ENCODE results near the gene CNGB1.
"Not testable (repeated sequence)": the region's sequence is repeated elsewhere in the genome, so short reads cannot be mapped to it uniquely, and the experiment has no call there.

The CNGB1 gene

DNA sequence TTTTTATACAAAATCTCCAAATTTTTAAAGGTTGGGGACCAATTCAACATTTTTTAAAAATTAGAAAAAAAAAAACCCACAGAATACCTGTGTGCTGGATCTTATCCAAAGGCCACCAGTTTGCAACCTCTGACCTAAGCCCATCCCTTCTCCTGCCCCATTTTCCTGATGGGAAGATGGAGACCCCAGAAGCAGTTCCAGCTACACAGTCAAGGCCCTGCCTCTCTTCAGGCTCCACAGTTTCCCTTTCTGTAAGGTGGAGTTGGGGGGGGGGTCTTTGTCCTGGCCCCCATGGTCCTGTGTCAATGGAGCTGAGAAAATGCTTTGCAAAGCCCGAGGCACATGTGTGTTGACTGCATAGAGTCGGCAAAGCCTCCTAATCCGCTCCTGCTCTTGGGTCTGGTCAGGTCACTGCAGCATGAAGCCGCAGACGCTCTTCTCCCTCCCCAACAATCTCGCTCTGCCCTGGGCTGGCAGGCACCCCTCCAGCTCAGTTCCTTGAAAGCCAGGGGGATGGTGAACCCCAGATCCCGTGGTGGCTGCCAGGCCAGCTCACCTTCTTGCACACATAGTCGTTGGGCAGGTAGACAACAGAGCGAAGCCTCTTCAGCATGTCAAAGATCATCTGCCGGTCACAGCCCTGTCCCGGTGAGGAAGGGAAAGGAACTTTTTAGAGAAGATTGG is 70.0 kb downstream of the CNGB1 start:
- no peak for DNase-seq

DNA sequence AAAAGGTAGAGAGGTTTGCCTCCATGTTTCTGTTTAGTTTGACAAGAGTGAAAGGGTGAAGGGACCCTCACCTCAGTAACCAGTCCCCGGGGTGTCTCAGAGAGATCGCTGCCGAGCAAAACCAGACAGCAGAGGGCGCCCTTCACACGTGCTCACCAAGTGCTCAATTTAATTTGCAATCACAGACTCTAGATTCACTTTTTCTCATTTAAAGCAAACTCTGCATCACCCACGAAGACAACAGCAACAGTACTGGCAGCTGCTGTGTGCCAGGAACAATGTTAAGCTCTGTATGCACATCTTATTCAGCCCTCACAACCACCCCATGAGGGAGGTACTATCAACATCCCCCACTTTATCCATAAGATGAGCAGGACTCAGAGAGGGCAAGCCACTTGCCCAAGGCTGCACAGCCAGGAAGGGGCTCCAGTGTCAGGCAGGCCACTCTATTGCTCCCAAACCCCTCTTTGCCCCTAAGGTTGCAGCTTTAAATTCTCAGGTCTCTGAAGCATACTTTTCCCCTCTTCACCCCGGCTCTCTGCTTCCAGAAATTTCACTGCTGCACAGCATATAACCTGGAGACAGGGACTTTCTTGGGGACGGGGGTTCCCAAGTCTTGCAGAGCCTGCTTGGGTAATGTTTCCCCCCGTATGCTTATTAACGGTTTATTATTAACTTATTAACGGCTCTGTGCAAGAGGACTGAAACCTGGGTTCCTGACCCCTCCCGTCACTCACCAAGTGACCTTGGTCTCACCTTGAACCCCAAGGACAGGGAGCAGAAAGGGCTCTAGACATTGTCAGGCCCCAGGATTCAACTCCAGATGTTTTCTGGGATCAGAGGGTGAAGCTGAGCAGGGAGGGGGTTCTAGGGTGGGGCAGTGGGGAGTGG is 70.9 kb downstream of the CNGB1 start:
- peak; percentile 79 for DNase-seq

DNA sequence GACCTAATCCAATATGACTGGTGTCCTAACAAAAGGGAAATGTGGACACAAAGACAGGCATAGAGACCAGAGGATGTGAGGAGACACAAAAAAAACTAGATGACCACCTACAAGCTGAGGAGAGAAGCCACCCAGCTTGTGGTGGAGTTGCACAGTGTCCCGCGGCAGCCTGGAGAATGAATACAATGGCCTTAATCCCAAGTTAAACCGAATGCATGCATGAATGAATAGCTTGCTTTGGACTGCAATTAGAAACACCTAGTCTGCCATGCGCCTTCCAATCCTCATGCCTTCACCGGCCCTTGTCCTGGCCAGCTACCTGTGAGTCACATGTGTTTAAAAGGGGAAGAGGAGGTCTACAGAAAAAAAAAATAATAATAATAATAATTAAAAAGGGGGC is 72.0 kb downstream of the CNGB1 start:
- DNase-seq = no peak

DNA sequence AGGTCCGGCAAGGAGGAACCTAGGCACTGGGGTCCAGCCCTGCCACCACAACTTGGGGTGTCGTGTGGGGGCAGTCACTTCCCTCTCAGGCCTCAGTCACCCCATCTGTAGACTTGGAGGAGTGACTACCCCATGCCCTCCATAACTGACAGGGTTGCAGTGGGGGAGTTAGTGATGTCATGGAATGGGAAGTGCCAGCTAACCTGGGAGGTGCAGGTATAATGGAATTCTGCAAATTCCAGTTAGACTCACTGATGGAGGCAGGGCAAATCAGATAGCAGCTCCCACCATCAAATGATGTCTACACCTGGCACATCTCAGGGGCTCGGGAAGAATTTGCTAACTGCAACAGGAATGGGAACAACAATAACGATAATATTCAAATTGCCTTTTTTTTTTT is 72.9 kb downstream of the CNGB1 start:
- no peak for DNase-seq

DNA sequence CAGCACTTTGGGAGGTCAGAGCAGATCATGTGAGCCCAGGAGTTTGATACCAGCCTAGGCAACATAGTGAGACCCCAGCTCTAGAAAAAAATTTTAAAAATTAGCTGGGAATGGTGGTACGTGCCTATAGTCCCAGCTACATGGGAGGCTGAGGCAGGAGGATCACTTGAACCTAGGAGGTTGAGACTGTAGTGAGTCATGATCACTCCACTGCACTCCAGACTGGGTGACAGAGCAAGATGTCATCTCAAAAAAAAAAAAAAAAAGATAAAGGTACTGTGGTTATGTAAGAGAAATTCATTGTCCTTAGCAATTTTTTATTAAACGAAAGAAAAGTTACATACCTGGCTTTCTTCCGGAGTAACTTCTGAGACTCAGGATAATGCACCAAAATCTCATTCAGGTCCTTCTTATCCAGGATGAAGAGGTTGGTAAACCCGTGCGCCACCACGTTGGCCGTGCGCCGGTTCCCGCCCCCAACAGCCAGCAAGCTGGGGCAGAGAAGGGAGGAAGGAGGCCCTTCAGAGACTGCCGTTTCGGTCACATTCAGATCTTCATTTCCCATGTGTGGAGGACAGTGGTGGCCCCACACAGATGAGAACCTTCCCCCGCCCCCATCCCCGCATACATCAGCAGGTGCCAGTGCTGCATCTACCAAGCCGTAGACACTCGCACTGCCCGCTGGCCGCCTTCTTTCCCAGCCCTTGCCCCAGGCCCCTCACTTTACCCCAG is 73.7 kb downstream of the CNGB1 start:
- no peak for DNase-seq

DNA sequence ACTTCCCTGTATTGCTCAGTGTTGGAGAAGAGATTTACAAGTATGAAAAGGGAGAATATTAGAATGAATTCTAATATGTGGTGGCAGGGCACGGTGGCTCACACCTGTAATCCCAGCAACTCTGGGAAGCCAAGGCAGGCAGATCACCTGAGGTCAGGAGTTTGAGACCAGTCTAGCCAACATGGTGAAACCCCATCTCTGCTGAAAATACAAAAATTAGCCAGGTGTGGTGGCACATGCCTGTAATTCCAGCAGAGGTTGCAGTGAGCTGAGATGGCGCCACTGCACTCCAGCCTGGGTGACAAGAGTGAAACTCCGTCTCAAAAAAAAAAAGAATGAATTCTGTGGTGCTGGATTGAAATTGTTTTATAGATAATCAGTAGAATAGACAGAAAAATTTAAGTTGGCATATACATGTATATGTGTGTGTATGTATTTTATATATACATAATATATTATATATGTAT is 75.8 kb downstream of the CNGB1 start:
- DNase-seq = not testable (repeated sequence)

DNA sequence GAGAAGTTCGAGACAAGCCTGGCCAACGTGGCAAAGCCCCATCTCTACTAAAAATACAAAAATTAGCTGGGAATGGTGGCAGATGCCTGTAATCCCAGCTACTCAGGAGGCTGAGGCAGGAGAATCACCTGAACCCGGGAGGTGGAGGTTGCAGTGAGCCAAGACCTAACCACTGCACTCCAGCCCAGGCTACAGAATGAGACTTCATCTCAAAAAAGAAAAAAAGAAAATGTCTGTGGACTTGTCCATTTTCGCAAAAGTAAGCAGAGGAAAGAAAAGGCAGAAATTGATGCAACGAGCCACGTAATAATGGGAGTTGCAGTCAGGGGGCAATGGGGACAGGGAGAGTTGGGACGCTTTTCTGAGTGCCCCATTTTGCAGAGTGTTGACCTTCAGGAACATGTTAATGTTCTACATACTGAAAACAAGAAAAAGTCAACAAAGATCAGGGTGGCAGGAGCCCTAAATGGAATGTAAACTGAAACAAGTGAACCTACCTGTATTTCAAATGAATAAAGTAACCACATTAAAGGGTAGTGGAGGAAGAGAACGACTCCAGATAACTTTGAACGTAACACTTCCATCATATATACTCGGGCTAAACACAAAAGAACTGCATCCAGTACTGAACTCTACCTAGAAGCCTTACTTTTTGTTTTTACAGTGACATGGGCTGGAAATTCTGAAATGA is 76.4 kb downstream of the CNGB1 start:
- DNase-seq = no peak

DNA sequence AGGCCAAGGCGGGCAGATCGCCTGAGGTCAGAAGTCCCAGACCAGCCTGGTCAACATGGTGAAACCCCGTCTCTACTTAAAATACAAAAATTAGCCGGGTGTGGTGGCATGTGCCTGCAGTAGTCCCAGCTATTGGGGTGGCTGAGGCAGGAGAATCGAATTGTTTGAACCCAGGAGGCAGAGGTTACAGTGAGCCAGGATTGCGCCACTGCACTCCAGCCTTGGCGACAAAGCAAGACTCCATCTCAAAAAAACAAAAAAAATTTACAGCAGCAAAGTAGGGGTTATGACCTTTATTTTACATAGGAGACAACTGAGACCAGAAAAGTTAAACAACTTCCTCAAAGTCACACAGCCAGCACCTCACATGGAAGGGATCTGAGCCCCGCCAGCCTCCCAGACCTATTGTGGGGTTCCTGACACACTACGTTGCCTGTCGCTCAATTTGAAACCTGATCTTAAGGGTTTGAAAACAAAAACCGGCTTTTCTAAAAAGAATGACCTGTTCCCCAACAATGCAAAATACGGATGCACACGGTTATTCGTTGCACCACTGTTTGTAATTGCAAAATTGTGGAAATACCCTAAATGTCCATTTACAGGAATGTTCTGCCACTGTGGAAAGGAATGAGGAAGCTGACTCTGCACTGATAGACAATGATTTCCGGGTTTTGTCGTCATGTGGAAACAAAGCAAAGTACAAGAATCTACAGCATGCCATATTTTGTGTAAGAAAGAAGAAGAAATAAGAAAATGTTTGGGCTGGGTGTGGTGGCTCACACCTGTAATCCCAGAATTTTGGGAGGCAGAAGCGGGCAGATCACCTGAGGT is 77.2 kb downstream of the CNGB1 start:
- no peak for DNase-seq

DNA sequence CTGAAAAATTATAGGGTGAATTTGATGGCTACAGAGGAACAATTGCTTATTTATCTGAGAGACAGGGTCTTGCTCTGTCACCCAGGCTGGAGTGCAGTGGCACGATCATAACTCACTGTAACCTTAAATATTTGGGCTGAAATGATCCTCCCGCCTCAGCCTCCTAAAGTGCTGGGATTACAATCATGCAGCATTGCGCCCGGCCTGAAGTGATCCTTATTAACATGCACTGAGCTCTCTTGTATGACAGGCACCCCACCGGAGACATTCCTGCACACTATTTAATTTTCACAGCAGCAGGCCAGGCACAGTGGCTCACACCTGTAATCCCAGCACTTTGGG is 77.7 kb downstream of the CNGB1 start:
- DNase-seq = no peak

DNA sequence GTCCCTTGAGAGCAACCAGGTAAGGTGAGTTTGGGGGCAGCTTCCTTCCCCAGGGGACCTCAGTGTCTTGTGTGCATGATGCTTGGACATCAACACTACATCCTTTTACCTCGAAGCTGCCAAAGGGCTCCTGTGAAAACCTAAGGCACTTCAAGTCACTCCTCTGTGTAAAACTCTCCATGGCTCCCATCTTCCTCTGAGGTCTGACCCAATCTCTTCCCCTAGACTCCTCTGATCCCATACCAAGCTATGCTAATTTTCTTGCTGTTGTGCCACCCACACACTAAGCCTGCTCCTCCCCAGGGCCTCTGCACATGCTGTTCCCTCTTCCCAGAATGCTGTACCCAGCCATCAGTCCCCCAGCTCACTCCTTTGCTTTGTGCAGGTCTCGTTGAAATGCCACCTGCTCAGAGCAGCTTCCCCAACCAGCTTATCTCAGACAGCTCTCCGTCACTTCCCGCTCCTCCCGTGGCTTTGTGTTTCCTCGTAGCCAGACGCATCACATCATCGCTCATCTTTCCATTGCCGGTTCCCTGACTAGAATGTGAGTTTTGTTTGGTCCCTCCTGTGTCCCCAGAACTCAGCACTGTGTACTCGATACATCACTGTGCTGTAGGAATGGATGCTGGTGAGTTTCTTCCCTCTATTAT is 78.4 kb downstream of the CNGB1 start:
- no peak for DNase-seq

DNA sequence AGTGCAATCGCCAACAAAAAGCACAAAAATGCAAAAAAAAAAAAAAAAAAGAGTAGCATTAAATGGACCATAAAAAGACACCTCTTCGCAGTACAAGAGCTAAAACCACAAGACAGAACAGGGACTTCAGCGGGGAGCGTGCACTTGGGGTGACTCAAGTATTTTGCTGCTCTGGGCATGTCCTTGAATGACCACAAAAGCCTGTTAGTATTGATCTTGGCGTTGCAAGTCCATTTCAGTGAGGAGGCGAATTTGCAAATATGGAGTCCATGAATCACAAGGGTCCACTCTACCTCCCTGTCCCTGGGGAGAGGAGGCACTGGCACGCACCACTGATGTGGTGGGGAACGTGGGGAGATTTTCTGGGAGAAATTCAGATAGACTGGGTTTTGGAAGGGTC is 78.9 kb downstream of the CNGB1 start:
- peak; percentile 29 for DNase-seq

DNA sequence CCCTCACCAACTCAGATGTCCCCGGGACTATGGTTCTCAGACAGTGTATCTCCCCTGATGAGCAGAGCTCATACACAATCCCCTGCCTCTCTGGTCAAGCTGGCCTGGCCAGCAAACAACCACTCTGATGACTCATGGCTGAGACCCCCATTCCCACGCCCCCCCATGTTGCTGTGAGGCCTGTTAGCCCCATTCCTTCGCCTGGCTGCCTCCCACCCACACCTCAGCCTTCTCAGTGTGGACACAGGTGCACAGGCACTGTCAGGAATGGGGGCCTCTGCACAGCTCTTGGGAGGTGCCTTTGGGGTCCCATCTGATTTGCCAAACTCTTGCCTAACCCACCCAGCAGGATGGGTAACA is 80.2 kb downstream of the CNGB1 start:
- DNase-seq = no peak

DNA sequence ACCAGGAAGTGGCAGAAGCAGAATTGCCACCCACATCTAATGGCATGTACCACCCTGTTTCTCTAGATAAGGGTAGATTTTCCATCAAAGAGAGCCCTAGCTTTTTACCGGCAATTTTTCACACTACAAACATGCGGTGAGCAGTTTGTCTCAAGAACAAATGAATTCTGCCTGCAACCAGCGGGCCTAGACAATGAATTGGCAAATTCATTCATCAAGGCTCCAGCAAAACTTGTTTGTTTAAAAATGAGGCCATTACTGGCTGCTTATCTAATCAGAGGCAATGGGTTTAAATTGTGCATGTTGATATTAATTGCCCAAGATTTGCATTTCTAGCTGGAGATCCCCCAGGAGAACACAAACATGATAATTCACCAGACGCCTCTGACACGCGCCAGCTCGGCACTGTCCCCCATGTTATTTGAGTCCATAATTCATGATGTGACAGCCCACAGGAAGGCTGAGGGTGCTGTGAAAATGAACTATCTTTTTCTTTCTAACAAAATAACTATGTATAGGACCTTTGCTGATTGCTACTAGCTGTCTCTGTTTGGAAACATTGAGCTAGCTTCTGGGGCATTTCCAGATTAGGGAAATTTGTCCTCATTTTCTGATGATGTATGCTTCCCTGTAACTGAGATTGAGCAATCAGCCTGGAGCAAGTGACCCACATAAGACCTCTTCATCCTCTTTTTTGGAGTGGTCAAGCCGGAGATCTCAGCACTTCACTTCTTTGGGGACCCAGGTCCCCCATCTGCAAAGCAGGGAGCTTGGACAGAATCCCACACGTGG is 80.8 kb downstream of the CNGB1 start:
- no peak for DNase-seq

DNA sequence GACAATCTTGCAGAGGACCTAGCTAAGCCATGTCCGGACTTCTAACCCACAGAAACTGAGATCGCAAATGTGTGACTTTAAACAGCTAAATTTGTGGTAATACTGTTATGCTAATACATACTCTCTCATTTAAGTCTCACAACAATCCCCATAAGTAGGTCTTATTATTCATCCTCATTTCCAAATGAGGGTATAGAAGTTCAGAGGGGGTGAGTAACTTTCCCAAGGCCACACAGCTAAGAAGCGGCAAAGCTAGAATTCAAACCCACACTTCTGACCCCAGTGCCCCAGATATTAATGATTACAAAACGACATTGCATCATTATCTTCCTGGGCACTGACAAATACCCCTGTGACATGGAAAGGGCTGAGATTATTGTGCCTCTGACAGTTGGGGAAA is 81.4 kb downstream of the CNGB1 start:
- DNase-seq = no peak

DNA sequence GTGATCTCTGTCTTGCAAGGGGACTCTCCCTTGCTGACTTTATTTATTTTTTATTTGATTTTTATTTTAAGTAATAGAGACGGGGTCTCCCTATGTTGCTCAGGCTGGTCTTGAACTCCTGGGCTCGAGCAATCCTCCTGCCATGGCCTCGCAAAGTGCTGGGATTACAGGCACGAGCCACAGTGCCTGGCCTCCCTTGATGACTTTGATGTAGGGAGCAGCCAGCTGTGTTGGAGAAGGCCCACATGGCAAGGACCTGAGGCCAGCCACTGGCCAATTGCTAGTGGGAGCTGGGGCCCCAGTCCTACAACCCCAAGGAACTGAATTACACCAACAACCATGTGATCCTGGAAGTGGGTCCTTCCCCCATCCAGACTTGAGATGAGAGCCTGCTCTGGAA is 81.8 kb downstream of the CNGB1 start:
- DNase-seq = no peak

DNA sequence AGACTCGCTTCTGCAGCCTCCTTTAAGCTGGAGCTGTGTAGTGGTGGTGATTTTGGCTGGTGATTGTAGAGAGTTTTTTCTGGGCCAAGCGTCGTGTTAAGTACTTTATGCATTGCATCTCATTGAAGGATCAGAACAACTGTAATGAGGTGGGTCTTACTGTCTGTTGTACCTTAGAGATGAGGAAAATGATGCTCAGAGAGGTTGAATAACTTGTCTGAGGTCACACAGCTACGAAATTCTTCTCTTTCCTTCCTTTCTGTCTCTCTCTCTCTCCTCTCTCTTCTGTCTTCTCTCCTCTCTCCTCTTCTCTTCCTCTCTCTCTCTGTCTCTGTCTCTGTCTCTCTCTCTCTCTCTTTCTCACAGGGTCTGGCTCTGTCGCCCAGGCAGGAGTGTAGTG is 82.8 kb downstream of the CNGB1 start:
- DNase-seq = no peak

DNA sequence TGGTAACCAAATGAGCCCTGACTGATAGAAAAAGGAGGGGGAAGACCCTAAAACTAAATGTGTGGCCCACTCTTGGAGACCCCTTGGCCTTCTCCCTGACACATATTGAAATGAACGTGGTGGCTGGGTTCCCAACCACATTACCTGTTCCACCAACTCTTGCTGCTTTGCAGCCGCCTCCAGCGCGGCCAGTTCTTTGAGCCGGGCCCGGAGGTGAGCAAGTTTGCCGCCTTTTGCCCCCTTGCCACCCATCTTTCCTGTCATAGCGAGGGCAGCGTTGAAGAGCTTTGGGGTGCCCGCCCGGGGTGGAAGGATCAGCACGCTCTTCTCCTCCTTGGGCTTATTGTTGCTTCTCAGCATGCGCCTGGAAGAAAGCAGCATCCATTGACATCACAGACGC is 83.2 kb downstream of the CNGB1 start:
- no peak for DNase-seq

DNA sequence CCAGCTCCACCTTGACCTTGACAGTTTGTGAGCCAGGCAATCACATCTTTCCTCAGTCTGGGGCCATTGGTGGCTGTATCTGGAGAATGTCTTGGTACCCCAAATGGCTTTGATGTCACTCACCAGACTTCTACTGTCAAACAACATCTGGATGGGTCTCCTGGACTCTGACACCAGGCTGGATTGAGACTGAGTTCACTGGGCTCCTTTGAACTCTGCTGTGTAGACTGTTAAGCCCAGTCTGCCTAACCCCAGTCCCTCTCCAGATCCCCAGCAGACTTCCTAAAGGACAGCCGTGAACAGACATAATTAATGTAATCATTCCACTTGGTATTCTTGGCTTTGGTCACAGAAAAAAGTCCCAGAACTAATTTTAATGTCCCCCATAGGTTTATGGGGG is 84.5 kb downstream of the CNGB1 start:
- no peak for DNase-seq

DNA sequence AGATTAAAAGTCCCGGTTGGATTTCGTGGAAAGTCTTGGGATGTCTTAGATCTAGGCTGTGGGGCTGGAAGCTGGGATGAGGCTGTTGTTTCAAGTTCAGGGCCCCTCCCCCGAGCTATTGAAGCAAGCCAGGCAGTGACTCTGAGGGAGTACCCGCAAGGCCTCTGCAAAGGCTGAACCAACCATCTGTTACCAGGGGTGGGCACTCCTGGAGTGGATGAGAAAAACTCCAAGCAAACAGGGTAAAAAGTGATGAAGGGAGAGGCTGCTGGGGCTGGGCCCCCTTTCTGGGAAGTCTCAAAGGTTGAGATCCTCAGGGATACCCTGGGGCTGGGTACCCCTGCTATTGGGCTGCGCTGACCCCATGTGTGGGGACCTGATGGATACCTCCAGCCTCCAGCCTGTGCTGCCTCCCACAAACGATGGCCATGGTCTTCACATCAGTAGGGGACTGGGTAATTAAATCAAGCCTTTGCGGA is 86.2 kb downstream of the CNGB1 start:
- DNase-seq = peak; percentile 44

DNA sequence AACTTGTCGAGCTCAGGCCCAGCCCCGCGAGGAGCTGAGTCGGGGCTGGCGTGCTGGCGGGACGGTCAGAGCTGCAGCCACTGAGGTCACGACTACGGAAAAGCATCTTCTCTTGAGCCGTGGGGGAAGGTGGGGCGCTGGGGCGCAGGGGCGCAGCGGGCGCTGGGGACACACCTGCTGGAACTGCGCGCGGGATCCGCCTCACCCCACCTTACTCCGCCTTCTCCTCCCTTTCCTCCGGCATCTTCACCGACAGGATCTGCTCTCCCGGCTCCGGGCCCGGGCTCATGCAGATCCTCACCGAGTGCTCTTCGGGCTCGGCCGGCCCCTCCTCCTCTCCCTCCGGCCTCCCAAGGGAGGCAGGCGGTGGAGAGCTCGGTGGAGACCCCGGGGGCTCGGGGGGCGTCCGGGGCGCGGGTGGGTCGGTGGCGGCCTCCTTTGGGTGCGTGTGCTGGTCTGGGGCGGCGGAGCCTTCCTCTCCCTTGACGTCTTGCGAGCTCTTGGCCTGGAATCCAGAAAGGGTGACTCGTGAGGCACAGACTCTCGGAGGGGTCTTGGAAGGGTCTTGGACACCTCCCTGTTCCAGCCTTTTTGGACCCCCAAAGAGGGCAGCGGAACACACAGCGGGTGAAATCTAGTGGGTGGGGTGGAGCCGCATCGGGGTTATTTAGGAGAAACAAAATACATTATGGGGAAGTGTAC is 86.8 kb downstream of the CNGB1 start:
- no peak for DNase-seq
